ENCODE measurements around the gene KRT72. TPM values are rescaled to one million over a fixed set of nuclear protein-coding genes. Genes with fewer than 3 reads are reported as not detected.

Gene KRT72
- polyA plus RNA-seq (ENCODE audit: insufficient read depth in 1 of 5, insufficient read length in 5 of 5, low replicate concordance in 1 of 5): under 1 TPM; 0.09 to 0.46 (median 0.18) TPM
- long read RNA-seq, donor 1: 0 reads
- long read RNA-seq, donor 2: 0 reads
- long read RNA-seq, donor 3: 0 reads
- long read RNA-seq, donor 4: 0 reads
- long read RNA-seq, donor 5: 0 reads
- long read RNA-seq, donor 6: 0 reads
- long read RNA-seq, donor 7: 0 reads
- long read RNA-seq, donor 8: 0 reads

GRCh38 chr12:52600941-52601481, at the start of gene KRT72:
TSS of gene KRT72 (minus strand) at chr12:52601463. CDS start at chr12:52601452, 11 bp downstream.
- no peak for DNase-seq

- no peak for DNase-seq
Measured at GRCh38 chr12:52650520-52651081, 49.3 kb upstream of the KRT72 start.

DNA sequence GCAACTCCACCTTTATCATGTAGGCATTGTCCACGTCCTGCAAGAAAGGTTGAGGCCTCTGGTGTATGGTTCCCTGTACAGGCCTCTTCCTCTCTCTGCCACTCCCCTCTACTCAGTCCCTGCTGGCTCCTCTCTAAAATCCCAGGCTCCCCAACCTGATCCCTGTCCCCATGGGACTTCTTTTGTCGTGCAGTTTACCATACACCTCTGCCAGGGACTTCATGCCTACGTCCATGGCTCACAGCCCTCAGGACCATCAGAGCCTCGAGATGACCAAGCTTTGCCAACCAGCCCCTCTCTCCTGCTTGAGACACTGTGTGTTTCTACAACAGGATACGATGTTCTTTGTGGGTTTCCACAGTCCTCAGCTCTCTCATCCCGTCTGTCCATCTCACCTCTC, 47.8 kb upstream of the KRT72 start:
- DNase-seq: no peak

DNA sequence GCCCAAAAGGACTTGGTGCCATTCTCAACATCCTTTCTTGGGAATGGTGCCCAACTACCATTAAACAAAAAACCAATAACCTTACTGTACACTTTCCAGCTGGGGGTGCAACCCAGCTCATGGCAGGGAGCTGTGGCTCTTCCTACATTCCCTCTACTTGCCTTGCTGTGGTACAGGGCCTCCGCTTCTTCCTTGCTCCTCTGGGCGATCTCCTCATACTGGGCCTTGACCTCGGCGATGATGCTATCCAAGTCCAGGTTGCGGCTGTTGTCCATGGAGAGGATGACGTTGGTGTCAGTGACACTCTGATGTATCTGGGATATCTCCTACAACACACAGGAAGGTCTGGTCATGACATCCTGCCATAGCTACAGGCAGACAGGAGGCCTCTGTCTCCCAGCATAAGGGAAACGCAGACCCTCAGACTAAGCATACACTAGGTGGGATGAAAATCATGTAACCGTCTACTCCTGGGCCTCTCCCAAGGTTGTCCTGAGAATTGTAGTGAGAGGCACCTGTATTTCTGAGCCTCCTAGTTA, 46.8 kb upstream of the KRT72 start:
- no peak for DNase-seq

GRCh38 chr12:52647601-52648000, 46.3 kb upstream of the KRT72 start:
- no peak for DNase-seq

DNA sequence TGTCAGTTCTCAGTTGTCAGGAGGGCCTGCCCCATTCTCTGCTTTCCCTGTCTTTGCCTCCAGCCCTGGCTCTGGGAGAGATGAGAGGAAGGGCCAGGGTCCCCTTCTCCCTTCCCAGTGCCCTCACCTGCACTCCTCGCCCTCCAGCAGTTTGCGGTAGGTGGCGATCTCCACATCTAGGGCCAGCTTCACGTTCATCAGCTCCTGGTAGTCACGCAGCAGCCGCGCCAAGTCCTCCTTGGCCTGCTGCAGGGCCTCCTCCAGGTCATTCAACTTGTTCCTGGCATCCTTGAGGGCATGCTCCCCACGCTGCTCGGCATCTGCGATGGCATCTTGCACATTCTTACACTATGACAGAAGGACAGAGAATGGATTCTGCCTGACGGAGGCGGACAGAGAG, 45.4 kb upstream of the KRT72 start:
- DNase-seq: no peak

- no peak for DNase-seq
Measured at GRCh38 chr12:52645982-52646381, 44.7 kb upstream of the KRT72 start.

DNA sequence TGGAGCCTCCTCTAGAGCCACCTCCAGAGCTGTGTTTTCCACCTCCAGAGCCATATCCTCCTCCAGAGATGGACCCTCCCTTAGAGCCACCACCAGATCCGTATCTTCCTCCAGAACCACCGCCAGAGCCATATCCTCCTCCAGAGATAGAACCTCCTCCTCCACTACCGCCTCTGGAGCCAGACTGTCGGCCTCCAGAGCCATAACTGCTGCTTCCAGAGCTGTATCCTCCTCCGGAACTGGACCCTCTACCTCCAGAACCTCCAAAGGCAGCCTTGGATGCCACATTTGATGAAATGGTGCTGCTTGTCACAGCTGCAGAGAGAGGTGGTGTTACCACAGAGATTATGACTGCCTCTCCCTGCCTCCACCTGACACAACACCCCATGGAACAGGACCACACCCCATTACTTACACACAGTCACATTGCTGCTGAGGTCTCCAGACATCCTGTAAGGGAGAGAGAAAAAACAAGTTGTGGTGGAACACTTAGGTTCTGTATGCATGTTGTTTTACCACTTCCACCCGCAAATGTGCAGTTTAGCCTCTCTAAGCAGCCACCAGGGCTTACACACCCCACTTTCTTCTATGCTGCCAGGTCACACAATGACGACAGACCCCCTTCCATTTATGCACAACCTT, 44.0 kb upstream of the KRT72 start:
- DNase-seq: no peak

DNA sequence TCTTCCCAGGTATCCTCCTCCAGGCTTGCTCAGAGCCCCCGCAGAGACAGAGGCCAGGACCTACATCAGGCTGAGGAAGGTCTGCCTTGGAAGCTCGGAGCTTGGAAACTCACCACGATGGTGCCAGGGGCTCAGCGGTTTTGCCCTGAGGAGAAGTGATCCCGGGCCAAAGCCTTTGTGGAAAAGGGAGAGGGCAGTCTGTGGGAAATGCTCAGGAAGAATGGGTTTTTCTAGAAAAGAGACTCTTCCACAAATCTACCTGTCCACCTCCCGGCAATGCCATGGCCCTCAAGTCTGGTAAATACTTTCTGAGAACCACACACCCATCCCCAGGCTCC, 42.8 kb upstream of the KRT72 start:
- DNase-seq: no peak

DNA sequence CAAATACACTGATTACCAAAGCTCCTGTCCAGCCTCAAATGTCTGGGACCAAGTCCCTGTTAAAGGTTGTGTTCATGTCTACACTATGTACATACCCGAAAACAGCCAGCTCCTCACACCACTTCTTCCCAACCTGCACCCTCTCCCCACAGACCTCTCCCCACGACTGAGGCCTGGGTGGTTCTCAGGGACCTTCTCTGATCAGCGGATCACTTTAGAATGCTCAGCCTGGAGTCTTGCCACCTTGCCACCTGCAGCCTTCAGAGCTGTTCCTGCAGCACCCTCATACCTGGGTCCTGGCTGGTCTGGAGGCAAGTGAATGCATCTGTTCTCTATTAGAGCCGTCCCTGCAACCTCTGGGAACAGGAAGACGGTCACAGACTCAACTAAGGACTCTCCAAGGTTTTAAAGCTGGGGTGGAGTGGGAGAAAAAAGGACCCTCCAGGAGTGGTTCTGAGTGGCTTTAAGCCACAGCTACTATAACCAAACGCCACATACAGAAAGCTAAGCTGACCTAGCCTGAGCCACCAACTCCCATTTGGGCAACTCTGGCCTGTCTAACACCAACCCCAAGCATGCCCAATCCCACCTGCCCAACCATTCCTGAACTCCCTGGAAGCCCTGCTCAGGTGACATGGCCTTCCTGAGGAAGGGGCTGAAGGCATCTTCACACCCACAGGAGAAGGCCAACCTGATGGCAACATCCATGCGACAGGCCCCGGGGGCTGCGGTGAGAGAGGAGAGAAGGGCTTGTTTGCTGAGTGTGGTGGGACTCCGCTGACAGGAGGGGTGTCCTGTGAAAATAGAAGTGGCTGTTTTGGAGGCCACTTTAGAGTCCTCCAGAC, 42.2 kb upstream of the KRT72 start:
- no peak for DNase-seq

DNA sequence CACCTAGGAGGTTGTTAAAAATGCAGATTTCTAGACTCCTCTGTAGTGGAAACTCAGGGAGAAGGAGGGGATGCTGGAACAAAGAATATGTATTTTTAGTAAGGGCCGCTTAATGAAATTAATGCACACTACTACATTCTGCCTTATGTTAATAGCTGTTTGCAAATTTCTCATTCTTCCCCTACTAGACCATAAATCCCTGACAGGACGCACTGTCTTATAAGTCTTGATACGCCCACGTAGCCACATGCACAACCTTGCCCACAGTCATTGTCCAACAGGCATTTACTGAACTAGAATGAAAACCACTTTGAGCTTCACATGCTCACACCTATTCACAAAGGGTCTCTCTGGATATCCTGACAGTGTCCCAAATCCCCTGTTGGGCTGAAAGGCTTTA, 40.2 kb upstream of the KRT72 start:
- no peak for DNase-seq

DNA sequence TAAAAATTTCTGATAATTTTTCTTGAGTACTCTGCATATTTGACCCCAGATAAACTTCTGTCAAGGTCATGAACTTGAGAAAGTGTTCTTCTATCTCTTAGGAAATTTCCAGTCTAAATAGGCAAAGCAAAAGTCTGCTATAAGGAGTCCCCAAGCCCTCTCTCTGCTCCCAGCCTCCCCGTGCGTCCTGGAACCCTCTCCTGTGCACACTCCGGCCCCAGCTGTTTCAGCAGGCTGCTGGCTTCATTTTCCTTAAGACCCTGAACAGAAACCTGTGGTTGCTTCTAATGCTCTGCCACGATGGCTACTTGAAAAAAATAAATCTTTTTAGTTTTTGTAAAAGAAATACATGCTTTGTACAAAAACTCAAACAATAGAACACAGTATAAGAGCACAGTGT, 36.0 kb upstream of the KRT72 start:
- no peak for DNase-seq

DNA sequence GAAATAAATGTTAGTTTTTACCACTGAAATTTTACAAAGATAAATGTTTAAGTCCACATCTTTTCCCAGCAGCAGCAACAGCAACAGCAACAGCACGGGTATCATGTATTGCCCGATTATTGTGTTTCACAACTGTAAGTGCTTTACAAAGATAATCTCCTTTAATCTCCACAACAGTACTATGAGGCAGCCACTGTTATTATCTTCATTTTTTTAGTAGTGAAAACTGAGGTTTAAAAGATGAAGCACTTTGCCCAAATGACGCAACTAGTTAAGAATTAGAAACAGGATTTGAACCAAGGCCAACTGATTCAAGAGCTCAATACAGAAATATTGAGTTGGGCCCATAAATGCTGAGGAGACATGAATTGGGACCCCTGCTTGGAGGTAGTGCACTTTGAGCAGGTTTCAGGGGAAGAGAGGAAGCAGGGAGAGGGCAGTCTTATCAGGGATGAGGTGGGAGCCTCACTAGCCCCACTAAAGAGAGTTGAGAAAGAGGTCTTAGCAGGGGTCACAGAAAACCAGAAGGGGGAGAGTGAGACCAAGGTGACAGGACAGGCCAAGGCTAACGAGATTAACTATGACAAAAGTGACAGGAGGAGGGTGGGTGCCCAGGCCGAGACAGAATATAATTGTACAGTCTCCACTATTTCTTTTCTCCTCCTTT, 35.5 kb upstream of the KRT72 start:
- DNase-seq: no peak

DNA sequence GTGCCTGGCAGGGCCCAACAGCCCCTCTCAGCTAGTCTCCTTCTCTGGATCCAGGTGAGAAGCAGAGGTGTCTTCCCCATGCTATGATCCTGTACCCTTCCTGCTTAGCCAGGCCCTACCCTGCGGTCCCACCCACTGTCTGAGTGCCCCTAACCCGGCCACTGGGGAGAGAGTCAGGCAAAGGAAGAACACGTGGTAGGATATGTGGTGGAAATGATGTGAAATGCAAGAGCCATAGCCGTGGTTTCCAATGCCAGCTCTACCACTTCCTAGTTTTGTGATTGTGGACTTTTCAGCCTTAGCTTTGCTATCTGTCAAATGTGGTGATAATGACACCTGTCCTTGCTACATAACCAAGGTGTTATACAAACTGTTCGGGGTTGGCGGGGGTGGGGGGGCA, 34.9 kb upstream of the KRT72 start:
- no peak for DNase-seq

DNA sequence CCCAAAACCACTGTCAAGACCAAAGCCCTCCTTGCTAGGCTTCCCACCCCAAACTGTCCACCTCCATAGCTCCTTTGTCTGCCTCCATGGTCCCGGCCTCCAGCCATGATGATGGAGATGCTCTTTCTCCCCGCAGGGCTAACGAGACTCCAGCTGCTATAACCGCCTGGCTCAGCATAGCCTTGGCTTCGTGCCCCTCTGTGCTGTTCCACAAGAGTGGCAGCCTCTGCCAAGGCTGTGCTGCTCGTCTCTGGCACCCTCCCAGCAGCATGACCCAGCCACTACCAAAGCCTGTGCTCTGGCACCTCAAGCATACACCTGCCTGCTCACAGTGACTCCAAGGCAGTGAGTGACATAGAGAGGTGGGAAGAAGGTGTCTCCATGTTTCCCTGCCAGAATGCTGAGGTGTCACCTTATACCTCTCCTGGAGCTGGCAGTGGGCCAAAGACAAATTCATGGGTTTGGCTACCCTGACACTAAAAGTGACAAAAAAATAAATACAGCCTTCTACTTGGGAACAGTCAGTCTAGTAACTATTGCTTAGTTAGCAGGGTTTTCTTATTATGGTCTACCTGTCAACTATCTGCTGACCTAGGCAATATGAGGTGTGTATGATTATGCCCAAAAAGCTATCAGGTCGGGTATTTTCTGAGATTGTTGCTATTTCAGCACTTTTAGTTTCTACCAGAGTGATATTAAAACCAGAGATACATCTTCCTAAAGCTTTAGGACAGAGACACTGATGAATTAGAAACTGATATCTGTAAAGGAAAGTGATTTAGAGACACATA, 33.2 kb upstream of the KRT72 start:
- DNase-seq: no peak

DNA sequence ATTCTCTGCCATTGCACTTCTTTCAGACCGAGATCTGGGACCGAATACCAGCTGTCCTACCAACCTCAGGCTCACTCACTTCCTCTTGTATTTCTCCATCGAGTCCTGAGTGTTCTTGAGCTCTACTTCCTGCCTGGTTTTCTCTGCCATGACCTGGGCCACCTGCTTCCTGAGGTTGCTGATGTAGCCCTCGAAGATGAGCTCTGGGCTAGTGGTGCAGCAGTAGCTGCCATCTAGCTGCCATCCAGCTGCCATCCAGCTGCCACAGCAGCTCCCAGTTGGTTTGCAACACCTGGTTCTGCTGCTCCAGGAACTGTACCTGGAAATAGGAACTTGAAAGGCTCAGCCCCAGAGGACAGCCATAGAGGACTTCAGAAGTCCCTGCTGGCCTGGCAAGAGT, 32.1 kb upstream of the KRT72 start:
- no peak for DNase-seq

- no peak for DNase-seq
Measured at GRCh38 chr12:52632656-52633055, 31.4 kb upstream of the KRT72 start.

GRCh38 chr12:52631676-52632459, 30.6 kb upstream of the KRT72 start:
- no peak for DNase-seq

- no peak for DNase-seq
Measured at GRCh38 chr12:52631264-52631663, 30.0 kb upstream of the KRT72 start.

Measured in right lung (tissue), 10 donors.